GM18861 (cell line): Measurements from ENCODE around the gene QSOX1.
"Not testable (repeated sequence)": the region's sequence is repeated elsewhere in the genome, so short reads cannot be mapped to it uniquely, and the experiment has no call there.

Source experiments
- ATAC-seq: cut with Tn5 transposase; IDR thresholded peaks from one replicate; pipeline ENCODE4 v1.9.1; 2021; ENCODE audit not compliant: unreplicated experiment

The QSOX1 gene

GRCh38 chr1:180154325-180155181 is at the start of gene QSOX1:
Gene QSOX1 (plus strand): TSS chr1:180154869. CDS start chr1:180154908, 39 bp downstream.
- peak; percentile 87 for ATAC-seq

- ATAC-seq, result no peak
Observed at GRCh38 chr1:180112091-180112490, 42.6 kb upstream of the QSOX1 start.

GRCh38 chr1:180112984-180113647 is 41.6 kb upstream of the QSOX1 start:
- ATAC-seq, result no peak

GRCh38 chr1:180114396-180114945 is 40.2 kb upstream of the QSOX1 start:
- no peak for ATAC-seq

GRCh38 chr1:180116964-180117763 is 37.5 kb upstream of the QSOX1 start:
- ATAC-seq, result no peak

GRCh38 chr1:180117764-180118116 is 36.9 kb upstream of the QSOX1 start:
- no peak for ATAC-seq

- ATAC-seq, result no peak
Observed at GRCh38 chr1:180119837-180120236, 34.8 kb upstream of the QSOX1 start.

GRCh38 chr1:180123463-180123936 is 31.2 kb upstream of the QSOX1 start:
- ATAC-seq, result no peak

- ATAC-seq, result no peak
Observed at GRCh38 chr1:180130651-180131050, 24.0 kb upstream of the QSOX1 start.

- no peak for ATAC-seq
Observed at GRCh38 chr1:180131510-180131909, 23.2 kb upstream of the QSOX1 start.

GRCh38 chr1:180133193-180133592 is 21.5 kb upstream of the QSOX1 start:
- ATAC-seq, result no peak

GRCh38 chr1:180133688-180134087 is 21.0 kb upstream of the QSOX1 start:
- ATAC-seq, result not testable (repeated sequence)

GRCh38 chr1:180135535-180135934 is 19.1 kb upstream of the QSOX1 start:
- no peak for ATAC-seq

- no peak for ATAC-seq
Observed at GRCh38 chr1:180136331-180136967, 18.2 kb upstream of the QSOX1 start.

GRCh38 chr1:180136968-180137356 is 17.7 kb upstream of the QSOX1 start:
- ATAC-seq, result no peak

- no peak for ATAC-seq
Observed at GRCh38 chr1:180137776-180138175, 16.9 kb upstream of the QSOX1 start.

- no peak for ATAC-seq
Observed at GRCh38 chr1:180141381-180141934, 13.2 kb upstream of the QSOX1 start.

- no peak for ATAC-seq
Observed at GRCh38 chr1:180143359-180143758, 11.3 kb upstream of the QSOX1 start.

GRCh38 chr1:180144659-180145357 is 9.9 kb upstream of the QSOX1 start:
- ATAC-seq, result no peak

GRCh38 chr1:180145446-180145845 is 9.2 kb upstream of the QSOX1 start:
- ATAC-seq, result no peak
